ENCODE results near the gene GPR21.
A peak's percentile ranks its signal among the peaks of the same experiment; 100 is the strongest.

GPR21 gene

DNA sequence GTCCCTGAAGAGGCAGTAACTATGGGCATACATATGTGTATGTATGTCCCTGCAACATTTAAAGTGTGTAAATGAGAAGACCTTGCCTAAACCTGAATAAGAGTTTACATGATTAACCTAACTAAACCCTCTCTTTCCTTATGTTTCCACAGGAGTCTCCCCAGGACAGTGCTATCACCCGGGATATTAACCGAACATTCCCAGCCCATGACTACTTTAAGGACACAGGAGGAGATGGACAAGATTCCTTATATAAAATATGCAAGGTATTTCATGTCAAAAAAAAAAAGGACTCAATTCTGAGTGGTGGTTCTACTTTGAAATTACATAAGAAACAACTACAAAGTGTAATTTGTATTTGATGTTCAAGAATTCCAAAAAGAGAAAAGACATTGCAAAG, 31.7 kb downstream of the GPR21 start:
- DNase-seq, result no peak

GRCh38 chr9:123067136-123067535, 33.7 kb downstream of the GPR21 start:
- no peak for DNase-seq

GRCh38 chr9:123069010-123069481, 35.6 kb downstream of the GPR21 start:
- DNase-seq, result no peak

GRCh38 chr9:123070198-123070597, 36.7 kb downstream of the GPR21 start:
- no peak for DNase-seq

DNA sequence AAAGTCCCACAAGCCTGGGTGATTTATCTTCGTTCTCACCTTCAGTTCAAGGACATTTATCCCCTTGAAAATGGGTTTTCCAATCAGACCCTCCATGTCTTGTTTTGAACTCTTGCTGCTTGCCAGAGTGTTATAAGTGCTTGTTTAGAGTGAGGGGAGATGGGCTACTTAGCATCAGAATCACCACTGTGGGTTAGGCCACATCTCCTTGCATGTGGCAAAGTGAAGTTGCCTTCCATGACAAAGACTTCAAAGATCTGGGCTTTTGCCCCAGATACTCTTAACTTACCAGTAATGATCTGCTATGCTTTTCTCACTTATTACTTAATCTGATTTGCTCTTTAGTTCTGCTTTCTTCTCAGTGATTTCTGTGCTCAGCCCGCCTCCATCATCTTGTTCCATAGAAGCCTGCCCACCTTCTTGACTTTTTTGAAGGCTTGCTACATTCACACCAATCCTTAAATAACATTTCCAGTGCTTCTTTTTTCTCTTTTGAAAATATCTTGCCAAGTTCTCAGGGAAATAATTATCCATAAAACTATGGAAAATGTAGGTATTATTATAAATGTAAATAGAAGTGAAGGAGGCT, 39.0 kb downstream of the GPR21 start:
- no peak for DNase-seq

DNA sequence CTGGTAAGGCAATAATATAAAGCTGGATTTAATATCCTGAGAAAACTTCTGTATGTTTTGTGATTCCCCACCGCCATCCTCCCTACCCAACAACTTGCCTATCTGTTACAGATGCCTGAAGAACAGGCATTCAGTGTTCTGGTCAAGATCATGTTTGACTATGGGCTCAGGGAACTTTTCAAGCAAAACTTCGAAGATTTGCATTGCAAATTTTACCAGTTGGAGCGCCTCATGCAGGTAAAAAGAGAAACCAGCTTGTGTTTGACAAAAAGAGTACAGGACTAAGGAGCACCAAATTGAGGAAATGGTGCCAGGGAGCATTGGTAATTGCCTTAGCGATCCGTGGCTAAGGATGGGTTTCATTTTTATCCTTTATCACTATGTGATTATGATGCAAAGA, 40.0 kb downstream of the GPR21 start:
- DNase-seq, result no peak

- DNase-seq, result no peak
Observed at GRCh38 chr9:123073991-123074422, 40.5 kb downstream of the GPR21 start.

GRCh38 chr9:123074628-123075027, 41.2 kb downstream of the GPR21 start:
- no peak for DNase-seq

GRCh38 chr9:123080444-123080843, 47.0 kb downstream of the GPR21 start:
- no peak for DNase-seq

DNA sequence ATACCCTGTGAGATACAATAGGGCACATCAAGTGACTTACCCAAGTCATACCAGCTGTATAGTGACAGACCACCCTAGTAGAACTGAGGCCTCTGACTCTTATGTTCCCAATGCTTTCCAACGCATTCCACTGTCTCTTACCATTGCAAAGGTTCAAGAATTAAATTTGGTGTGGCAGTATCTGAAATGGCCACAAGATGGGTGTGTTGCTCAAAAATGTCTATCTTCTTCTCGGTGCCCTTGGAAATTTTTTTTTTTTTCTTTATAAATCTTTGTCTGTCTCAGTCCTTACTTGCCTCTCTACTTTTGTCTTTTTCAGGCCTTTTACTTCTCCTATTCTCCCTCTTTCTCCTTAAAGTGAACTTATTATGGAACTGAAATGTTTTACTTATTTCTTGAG, 48.4 kb downstream of the GPR21 start:
- DNase-seq, result peak; percentile 29 to 50 (median 40)

DNA sequence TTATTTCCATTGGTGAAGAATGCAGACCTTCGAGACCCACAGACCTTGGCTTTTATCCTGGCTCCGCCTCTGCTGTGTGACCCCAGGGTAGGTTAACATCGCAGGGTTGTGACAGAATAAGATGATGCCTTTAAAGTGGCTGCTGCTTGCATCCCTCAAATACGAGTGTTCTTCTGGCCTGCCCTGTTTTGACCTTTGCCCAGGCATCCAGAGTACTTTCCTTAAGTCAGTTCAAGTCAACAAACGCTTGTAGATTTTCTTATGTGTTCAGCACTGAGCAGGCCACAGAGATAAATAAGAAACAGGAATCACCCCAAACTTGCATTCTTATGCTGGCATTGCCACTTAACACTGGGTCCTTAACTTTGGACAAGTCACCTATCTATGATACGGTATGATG, 50.2 kb downstream of the GPR21 start:
- no peak for DNase-seq

DNA sequence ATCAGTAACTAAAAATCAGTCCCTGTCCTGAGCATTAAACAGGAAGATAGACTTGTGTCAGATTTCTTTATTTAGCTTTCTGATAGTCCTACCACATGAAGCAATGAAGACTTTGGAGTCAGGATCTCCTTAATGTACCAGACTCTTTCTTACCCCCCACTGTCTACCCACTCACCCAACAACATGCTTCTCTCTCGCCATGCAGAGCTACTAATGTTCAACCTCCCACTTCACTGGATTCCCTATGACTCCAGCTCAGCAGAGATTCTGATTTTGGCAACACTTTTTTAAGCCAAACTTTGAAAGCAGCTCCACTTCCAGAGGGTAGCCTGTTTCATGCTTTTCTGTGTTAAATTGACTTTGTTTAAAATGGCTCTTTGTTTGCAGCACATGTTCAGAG, 50.8 kb downstream of the GPR21 start:
- DNase-seq, result no peak
